ENCODE measurements around the gene PNLDC1. TPM values are rescaled to one million over a fixed set of nuclear protein-coding genes. Genes with fewer than 3 reads are reported as not detected.

The PNLDC1 gene
- total and polyA plus RNA-seq, 9 donors = 0.20 to 1.2 (median 0.54) TPM; not detected in 3

DNA sequence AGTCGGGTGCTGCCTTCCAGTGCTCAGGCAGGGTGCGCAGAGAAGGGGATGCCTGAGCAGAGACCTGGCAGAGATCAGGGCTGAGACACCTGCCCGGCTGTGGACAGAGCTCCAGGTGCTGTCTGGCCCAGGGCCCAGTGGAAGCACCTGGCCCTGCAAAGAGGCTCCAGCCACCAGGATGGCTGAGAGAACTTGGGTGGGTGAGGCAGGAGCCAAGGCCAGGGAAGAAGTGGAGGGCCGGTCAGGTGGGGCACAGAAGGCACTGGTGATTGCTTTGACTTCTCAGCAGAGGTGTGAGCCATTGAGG is 31.2 kb downstream of the PNLDC1 start:
- WGBS, 3 donors = 73 to 82% (median 79%) methylated on average over 4 of the region's 4 CpGs
- Histone ChIP-seq H3K4me3 (no peak overlapping the region), H3K4me1 (ENCODE audit: insufficient read depth) (peaks cover 2% of the 10 kb centered on the region), H3K36me3 (no peaks in the 10 kb centered on the region), H3K9me3 (no peaks in the 10 kb centered on the region), H3K27me3 (no peaks in the 10 kb centered on the region), H3K27ac (no peak overlapping the region)
- DNase-seq = no peak
- intact Hi-C loops (cut with DNase I) = loop anchor here in 1 of 4 donors (5.0 kb wide), 1 partner anchor 39 kb away; the partner anchor contains the start of gene MRPL18
- TF ChIP-seq POLR2A (IDR thresholded peaks at IDR 0.05) (no peak), EP300 (IDR thresholded peaks at IDR 0.05) (no peak)
- TF ChIP-seq, protein P1, sequence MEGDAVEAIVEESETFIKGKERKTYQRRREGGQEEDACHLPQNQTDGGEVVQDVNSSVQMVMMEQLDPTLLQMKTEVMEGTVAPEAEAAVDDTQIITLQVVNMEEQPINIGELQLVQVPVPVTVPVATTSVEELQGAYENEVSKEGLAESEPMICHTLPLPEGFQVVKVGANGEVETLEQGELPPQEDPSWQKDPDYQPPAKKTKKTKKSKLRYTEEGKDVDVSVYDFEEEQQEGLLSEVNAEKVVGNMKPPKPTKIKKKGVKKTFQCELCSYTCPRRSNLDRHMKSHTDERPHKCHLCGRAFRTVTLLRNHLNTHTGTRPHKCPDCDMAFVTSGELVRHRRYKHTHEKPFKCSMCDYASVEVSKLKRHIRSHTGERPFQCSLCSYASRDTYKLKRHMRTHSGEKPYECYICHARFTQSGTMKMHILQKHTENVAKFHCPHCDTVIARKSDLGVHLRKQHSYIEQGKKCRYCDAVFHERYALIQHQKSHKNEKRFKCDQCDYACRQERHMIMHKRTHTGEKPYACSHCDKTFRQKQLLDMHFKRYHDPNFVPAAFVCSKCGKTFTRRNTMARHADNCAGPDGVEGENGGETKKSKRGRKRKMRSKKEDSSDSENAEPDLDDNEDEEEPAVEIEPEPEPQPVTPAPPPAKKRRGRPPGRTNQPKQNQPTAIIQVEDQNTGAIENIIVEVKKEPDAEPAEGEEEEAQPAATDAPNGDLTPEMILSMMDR (IDR thresholded peaks at IDR 0.05) = no peak

DNA sequence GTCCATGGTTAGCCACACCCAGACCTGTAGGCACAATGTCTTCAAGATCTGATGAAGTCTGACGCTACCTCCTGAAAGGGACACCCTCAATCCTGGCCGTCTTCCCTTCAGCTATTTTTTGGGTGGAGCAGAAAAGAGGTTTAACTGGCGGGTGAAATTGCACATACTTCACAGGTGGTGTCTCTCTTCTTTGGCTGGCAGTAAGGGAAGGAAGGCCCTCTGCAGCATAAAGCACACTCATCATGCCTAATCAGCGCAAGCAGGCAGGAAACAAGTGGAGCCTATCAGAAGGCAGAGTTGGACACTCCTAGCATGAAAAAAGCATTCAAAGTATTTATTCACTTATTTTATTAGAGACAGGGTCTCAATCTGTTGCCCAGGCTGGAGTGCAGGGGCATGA is 32.9 kb downstream of the PNLDC1 start:
- Histone ChIP-seq H3K27me3 (no peaks in the 10 kb centered on the region), H3K9me3 (no peaks in the 10 kb centered on the region), H3K4me1 (ENCODE audit: insufficient read depth) (peaks cover 6% of the 10 kb centered on the region), H3K4me3 (no peak overlapping the region), H3K36me3 (no peaks in the 10 kb centered on the region), H3K27ac (no peak overlapping the region)
- WGBS, 3 donors = 78 to 83% (median 79%) methylated on average over 4 of the region's 4 CpGs
- no peak for DNase-seq
- TF ChIP-seq, protein P1 (IDR thresholded peaks at IDR 0.05) = no peak
- TF ChIP-seq POLR2A (IDR thresholded peaks at IDR 0.05) = no peak
- no peak for TF ChIP-seq EP300 (IDR thresholded peaks at IDR 0.05)
- intact Hi-C loops (cut with DNase I) = loop anchor here in 1 of 4 donors (5.0 kb wide), 1 partner anchor 41 kb away; the partner anchor contains the start of gene MRPL18

DNA sequence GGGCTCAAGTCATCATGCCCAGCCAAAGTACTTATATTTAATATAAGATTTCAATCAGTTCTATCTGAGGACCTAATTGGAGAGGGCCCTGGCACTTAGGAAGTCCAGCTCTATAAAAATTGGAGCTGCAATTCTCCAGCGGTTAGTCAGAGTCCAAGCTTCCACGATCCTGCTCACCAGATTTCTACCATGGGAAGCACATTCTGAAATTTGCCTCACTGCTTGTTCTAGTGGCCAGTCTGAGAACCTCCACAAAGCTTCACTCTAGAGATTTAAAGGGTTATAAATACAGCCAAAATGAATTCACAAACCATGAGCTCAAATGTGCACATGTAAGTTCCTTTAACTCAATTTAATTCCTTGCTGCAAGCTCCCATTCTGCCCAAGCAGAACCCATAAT is 33.5 kb downstream of the PNLDC1 start:
- H3K4me3 ChIP-seq = no peak overlapping the region
- no peaks in the 10 kb centered on the region for H3K36me3 ChIP-seq
- no peak for DNase-seq
- intact Hi-C loops (cut with DNase I) = loop anchor here in 1 of 4 donors (5.0 kb wide), 1 partner anchor 41 kb away; the partner anchor contains the start of gene MRPL18
- H3K27ac ChIP-seq = no peak overlapping the region
- no peaks in the 10 kb centered on the region for H3K9me3 ChIP-seq
- no peaks in the 10 kb centered on the region for H3K27me3 ChIP-seq
- H3K4me1 ChIP-seq (ENCODE audit: insufficient read depth) = peaks cover 6% of the 10 kb centered on the region
- TF ChIP-seq EP300 (IDR thresholded peaks at IDR 0.05) (no peak), POLR2A (IDR thresholded peaks at IDR 0.05) (no peak)
- TF ChIP-seq, protein P1 (IDR thresholded peaks at IDR 0.05) = no peak
- 42 to 63% (median 46%) methylated on average over 2 of the region's 2 CpGs for WGBS, 3 donors

DNA sequence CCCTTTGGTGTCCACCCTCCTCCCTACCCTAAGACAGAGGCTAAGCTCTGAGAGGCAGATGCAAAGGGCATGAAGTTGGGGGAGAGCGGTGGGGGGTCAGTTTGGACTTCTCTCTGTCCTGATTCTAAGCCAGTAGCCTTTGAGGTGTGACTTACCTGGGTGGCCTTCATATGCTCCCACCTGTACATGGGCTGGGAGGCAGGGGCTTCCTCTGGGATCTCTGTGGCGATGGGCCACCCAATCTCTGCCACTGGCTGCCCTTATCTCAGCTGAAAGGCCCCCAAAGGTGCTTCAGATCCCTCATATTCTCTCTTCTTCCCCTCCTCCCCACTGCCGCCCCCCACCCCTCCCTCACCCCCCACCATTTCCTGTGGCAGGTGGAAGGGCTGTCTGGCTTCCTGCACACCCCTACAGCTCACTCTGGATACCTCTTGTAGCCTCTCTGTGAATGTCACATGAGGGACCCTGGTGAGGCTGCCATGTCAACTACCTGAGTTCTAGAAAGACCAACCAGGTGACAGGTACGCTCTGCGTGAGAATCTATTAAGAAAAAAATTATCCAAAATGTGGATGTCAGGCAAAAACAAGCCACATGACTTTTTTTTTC is 34.0 kb downstream of the PNLDC1 start:
- 88 to 94% (median 90%) methylated on average over 5 of the region's 5 CpGs for WGBS, 3 donors
- no peaks in the 10 kb centered on the region for H3K9me3 ChIP-seq
- no peaks in the 10 kb centered on the region for H3K27me3 ChIP-seq
- no peaks in the 10 kb centered on the region for H3K36me3 ChIP-seq
- H3K27ac ChIP-seq = no peak overlapping the region
- no peak for DNase-seq
- H3K4me3 ChIP-seq = no peak overlapping the region
- TF ChIP-seq, protein P1 (IDR thresholded peaks at IDR 0.05) = no peak
- TF ChIP-seq POLR2A (IDR thresholded peaks at IDR 0.05) = no peak
- TF ChIP-seq EP300 (IDR thresholded peaks at IDR 0.05) = no peak
- H3K4me1 ChIP-seq (ENCODE audit: insufficient read depth) = peaks cover 6% of the 10 kb centered on the region
- intact Hi-C loops (cut with DNase I) = loop anchor here in 1 of 4 donors (5.0 kb wide), 1 partner anchor 42 kb away; the partner anchor contains the start of gene MRPL18

Measured in ovary (tissue), 9 donors.